Uterus (tissue), 2 donors: Measurements from ENCODE around the gene RO60.

Experiments
- CTCF ChIP-seq, 4 experiments: fragments of 200-600 bp in 2 of 4; fragments of 450-650 bp in 2 of 4; sonication (generic) in 2 of 4; IDR thresholded peaks; one replicate each; pipeline ENCODE4 v1.5.1; 2016 to 2019; ENCODE audit warnings: antibody characterized with exemption in 4 of 4, mild to moderate bottlenecking in 2 of 4, moderate library complexity in 1 of 4
- POLR2A ChIP-seq, 2 donors: fragments of 450-650 bp; IDR thresholded peaks; one replicate each; pipeline ENCODE4 v1.6.1; 2016; ENCODE audit warnings: antibody characterized with exemption in 2 of 2, mild to moderate bottlenecking in 1 of 2, moderate library complexity in 1 of 2

GRCh38 chr1:193077991-193078390 lies 18.6 kb downstream of the RO60 start:
- TF ChIP-seq CTCF (IDR thresholded peaks at IDR 0.05) (no peak), POLR2A (IDR thresholded peaks at IDR 0.05) (no peak)
